GM18873 (cell line): ENCODE measurements around the gene GATAD1.
"Not testable (repeated sequence)": the region's sequence is repeated elsewhere in the genome, so short reads cannot be mapped to it uniquely, and the experiment has no call there.

Experiments used
- ATAC-seq: cut with Tn5 transposase; IDR thresholded peaks from one replicate; pipeline ENCODE4 v1.9.1; 2021; ENCODE audit warnings: mild to moderate bottlenecking, moderate library complexity, moderate number of reproducible peaks; ENCODE audit not compliant: unreplicated experiment, low FRiP score

GATAD1 gene

DNA sequence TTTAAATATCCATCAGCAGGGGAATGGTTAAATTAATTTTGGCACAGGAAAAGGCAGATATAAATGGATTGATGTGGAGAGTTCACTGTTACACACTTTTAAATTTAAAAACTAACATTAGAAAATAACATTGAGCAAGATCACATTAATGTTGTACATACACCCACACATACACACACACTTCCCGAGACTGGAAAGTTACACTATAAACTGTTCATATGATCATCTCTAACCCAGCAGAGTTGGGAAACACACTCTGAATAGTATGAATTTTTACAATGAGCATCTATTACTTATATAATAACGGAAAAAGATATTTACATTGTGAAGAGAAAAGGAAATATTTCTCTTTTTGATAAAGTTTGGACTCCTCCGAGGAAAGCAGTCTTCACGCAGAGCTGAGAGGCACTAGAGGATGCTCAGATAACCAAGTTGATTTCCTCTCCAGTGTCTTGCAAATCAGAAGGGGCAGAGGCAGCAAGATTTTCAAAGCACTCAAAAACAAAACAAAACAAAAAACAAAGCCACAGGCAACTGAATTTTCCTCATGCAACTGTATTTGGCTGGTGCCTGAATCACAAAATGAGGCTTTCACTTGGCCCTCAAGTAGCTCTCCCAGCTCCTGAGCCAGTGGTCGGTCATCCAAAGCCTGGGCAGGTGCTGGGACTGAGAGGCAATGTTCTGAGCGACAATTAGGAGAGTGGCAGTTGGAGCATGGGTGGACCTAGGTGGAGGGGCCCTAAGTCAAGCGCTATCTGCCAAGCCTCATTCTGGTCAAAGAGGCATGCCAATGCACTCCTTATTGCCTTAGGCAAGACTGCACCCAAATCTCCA is 10.5 kb upstream of the GATAD1 start:
- no peak for ATAC-seq

- ATAC-seq, result no peak
Measured at GRCh38 chr7:92437956-92438491, 9.3 kb upstream of the GATAD1 start.

GRCh38 chr7:92442720-92443119 is 4.6 kb upstream of the GATAD1 start:
- not testable (repeated sequence) for ATAC-seq

DNA sequence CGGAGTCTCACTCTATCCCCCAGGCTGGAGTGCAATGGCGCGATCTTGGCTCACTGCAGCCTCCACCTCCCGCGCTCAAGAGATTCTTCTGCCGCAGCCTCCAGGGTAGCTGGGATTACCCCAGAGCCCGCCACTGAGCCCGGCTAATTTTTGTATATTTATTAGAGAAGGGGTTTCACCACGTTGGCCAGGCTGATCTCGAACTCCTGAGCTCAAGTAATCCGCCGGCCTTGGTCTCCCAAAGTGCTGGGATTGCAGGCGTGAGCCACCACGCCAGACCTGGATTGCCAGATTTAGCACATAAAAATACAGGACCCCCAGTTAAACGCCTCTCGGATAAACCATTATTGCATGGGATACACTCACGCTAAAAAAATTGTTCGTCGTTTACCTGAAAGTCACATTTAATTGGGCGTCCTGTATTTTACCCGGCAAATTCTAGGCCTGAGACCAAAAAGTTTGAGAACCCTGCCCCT is 375 bp upstream of the GATAD1 start:
- ATAC-seq, result no peak

- ATAC-seq, result peak; percentile 38
Measured at GRCh38 chr7:92448205-92448747, 994 bp downstream of the GATAD1 start.

DNA sequence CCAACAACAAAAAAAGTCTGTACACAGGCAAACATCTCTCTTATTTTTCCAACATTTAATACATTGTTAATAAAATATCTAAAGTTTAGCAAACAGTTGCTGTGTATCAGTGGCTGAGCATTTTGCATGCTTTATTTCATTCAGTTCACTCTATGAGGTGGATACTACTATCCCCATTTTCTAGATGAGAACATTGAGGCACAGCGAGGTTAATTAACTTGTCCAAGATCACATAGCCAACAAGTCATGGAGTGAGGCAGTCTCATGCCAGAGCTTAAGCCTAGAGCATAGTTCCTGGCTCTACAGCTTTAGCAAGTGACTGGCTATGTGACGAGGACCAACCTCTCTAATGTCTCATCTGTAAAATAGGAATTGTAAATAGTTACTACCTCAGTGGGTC is 4.4 kb downstream of the GATAD1 start:
- ATAC-seq, result no peak

DNA sequence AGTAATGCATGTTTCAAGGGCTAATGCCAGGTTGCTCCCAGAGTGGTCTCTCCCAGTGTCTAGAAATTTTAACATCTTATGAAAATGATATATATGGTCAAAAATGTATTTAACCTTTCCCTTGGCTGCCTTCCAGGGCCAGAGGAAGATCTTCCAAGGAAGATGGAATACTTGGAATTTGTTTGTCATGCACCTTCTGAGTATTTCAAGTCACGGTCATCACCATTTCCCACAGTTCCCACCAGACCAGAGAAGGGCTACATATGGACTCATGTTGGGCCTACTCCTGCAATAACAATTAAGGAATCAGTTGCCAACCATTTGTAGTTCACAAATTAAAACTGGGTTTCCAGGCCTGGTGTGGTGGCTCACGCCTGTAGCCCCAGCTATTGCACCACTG is 9.0 kb downstream of the GATAD1 start:
- no peak for ATAC-seq

- no peak for ATAC-seq
Measured at GRCh38 chr7:92460109-92460508, 12.8 kb downstream of the GATAD1 start.

GRCh38 chr7:92460510-92460909 is 13.2 kb downstream of the GATAD1 start:
- no peak for ATAC-seq

GRCh38 chr7:92461027-92462003 is 14.0 kb downstream of the GATAD1 start:
- no peak for ATAC-seq

- no peak for ATAC-seq
Measured at GRCh38 chr7:92462560-92462959, 15.3 kb downstream of the GATAD1 start.

DNA sequence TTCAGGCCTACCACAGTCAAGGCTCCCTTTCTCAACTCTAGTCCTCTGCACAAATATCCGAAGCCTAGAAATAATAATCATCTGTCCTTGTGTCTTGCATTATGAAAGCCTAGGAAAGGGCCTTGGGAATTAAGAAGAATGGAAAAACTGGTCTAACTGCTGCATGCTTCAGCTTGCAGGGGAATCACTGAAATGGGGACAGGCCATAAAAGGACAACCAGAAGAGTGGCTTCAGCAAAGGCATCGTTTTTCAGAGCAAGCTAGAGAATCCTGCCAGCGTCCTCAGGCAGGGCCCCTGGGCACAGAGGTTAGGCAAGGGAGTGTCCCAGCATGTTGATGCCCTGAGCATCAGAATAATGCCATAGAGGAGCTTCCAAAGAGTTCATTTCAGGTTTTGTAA is 17.2 kb downstream of the GATAD1 start:
- no peak for ATAC-seq

GRCh38 chr7:92466682-92467081 is 19.4 kb downstream of the GATAD1 start:
- no peak for ATAC-seq

- ATAC-seq, result not testable (repeated sequence)
Measured at GRCh38 chr7:92468589-92468988, 21.3 kb downstream of the GATAD1 start.

GRCh38 chr7:92473989-92474388 is 26.7 kb downstream of the GATAD1 start:
- not testable (repeated sequence) for ATAC-seq

GRCh38 chr7:92475261-92475770 is 28.0 kb downstream of the GATAD1 start:
- ATAC-seq, result not testable (repeated sequence)

DNA sequence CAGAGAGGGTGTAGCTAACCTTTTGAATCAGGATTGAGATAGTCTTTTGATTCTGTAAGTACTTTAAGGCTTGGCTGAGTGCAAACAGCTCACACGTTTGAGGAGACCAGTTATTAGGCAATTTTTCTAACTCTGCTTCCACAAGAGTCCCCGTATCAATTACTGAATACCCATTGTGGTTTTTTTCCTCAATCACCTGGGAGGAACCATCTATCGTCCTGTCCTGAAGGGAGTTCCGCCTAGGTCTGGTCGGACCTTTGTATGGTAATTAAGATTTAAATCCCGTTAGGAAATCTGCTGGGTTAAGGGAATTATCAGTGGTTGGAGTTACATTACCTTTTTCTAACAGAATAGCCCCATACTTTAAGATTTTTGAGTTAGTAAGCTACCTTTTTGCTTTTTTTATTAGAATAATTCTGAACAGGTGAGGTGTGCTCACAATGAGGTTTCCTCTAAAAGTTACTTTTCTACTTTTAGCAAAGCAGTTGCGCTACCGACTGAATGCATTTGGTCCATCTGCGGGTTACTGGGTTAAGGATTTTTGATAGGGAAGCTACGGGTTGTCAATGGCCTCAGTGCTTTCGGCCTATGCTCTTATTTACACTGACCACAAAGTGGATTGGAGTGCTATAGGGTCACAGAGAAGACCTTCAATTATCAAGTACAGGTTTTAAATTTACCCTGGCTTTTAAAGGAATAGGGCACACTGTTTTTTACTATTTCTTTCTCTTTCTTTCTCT is 28.7 kb downstream of the GATAD1 start:
- not testable (repeated sequence) for ATAC-seq

DNA sequence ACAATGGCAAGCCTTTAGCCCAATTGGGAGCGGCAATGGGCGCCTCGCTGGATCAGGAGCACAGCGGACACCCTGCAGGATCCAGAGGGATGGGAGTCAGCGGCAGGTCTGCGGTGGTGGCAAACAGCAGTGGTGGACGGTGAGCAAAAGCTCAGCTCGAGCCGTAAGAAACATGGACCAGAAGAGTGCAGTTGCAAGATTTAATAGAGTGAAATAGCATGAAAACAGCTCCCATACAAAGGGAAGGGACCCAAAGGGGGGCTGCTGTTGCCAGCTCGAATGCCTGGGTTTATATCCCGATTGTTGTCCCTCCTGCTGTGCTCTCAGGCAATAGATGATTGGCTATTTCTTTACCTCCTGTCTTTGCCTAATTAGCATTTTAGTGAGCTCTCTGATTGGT is 30.4 kb downstream of the GATAD1 start, which contains the start of gene ERVW-1:
ERVW-1 (minus strand) TSS at position 266 of the 400 bp plus-strand sequence. CDS start 7,565 bp downstream, outside the sequence.
- ATAC-seq, result not testable (repeated sequence)

DNA sequence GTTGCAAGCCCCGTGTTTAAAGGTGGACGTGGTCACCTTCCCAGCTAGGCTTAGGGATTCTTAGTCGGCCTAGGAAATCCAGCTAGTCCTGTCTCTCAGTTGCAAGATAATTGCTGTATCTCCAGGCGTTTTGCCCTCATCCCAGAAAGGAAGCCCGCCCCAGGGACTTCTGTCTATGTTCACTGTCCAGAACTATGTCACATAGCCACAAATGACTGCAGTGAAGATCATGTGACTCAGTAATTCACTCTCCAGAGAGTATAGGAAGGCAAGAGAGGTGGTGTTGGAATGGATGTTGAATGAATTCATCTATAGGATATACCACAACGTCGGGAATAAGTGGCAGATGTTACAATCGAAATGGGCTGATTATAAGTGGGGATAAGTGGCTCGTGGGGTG is 30.8 kb downstream of the GATAD1 start:
- ATAC-seq, result no peak
